GM23248 (cell line): ENCODE measurements around the gene PEMT.

Experiments
- EZH2 ChIP-seq: fragments of 200-600 bp; sonication (generic); IDR thresholded peaks from 2 replicates; pipeline ENCODE4 v1.6.1; 2018; ENCODE audit warnings: antibody characterized with exemption, mild to moderate bottlenecking; ENCODE audit not compliant: insufficient read depth, poor library complexity, severe bottlenecking
- EZH2phosphoT487 ChIP-seq: fragments of 200-600 bp; sonication (generic); IDR thresholded peaks from 2 replicates; pipeline ENCODE4 v1.6.1; 2018; ENCODE audit warnings: antibody characterized with exemption, moderate library complexity, mild to moderate bottlenecking, low read depth; ENCODE audit not compliant: insufficient read depth

- TF ChIP-seq EZH2: no peak
- TF ChIP-seq EZH2phosphoT487: no peak
Measured at GRCh38 chr17:17551361-17551760, 40.1 kb downstream of the PEMT start.
